Stimulated activated CD8-positive, alpha-beta memory T cell treated with anti-CD3 and anti-CD28 coated beads, Interleukin-4, amount 100 ng/mL, for 4 hours (primary cell): ENCODE measurements around the gene OXSM.

Experiments
- DNase-seq, 2 donors: peaks; one replicate each; pipeline ENCODE4 v3.0.0-alpha.2; 2020; ENCODE audit warnings: low read depth in 2 of 2, low spot score in 1 of 2

Gene OXSM

GRCh38 chr3:25803833-25804232, 13.9 kb downstream of the OXSM start:
- no peak for DNase-seq

GRCh38 chr3:25804676-25805075, 14.8 kb downstream of the OXSM start:
- DNase-seq = no peak

GRCh38 chr3:25812644-25813043, 22.8 kb downstream of the OXSM start:
- DNase-seq = no peak

GRCh38 chr3:25817107-25817506, 27.2 kb downstream of the OXSM start:
- DNase-seq = no peak

GRCh38 chr3:25817638-25818037, 27.7 kb downstream of the OXSM start:
- no peak for DNase-seq

- DNase-seq = no peak
These were observed 28.4 kb downstream of the OXSM start for GRCh38 chr3:25818335-25818734.

GRCh38 chr3:25820366-25820765, 30.5 kb downstream of the OXSM start:
- DNase-seq = no peak

GRCh38 chr3:25820816-25821486, 31.1 kb downstream of the OXSM start:
- no peak for DNase-seq

GRCh38 chr3:25821746-25822573, 32.1 kb downstream of the OXSM start:
- DNase-seq = no peak

- no peak for DNase-seq
These were observed 33.4 kb downstream of the OXSM start for GRCh38 chr3:25823314-25823713.

- DNase-seq = no peak
These were observed 36.6 kb downstream of the OXSM start for GRCh38 chr3:25826510-25826909.

- no peak for DNase-seq
These were observed 40.7 kb downstream of the OXSM start for GRCh38 chr3:25830373-25831280.

- DNase-seq = no peak
These were observed 41.7 kb downstream of the OXSM start for GRCh38 chr3:25831578-25831977.

GRCh38 chr3:25834346-25834745, 44.5 kb downstream of the OXSM start:
- no peak for DNase-seq

GRCh38 chr3:25836579-25836978, 46.7 kb downstream of the OXSM start:
- no peak for DNase-seq

GRCh38 chr3:25837038-25837437, 47.1 kb downstream of the OXSM start:
- no peak for DNase-seq

- no peak for DNase-seq
These were observed 50.2 kb downstream of the OXSM start for GRCh38 chr3:25840099-25840498.

- no peak for DNase-seq
These were observed 53.4 kb downstream of the OXSM start for GRCh38 chr3:25843332-25843731.
